Nephron progenitor cell (in vitro differentiated cells): Measurements from ENCODE around the gene CLPTM1L.
A peak's percentile ranks its signal among the peaks of the same experiment; 100 is the strongest.

ENCODE experiments used
- DNase-seq: peaks from one replicate; pipeline ENCODE4 v3.0.0; 2021
- H3K27ac Mint-ChIP-seq: 2 replicates; pipeline ENCODE4 v1.8.0; 2021; ENCODE audit warnings: mild to moderate bottlenecking, moderate library complexity, mixed read lengths
- H3K27me3 Mint-ChIP-seq: 2 replicates; pipeline ENCODE4 v1.8.0; 2021; ENCODE audit warnings: mild to moderate bottlenecking, low read depth, mixed read lengths; ENCODE audit not compliant: poor library complexity
- H3K36me3 Mint-ChIP-seq: 2 replicates; pipeline ENCODE4 v1.8.0; 2021; ENCODE audit warnings: low read depth, mixed read lengths
- H3K4me1 Mint-ChIP-seq: 2 replicates; pipeline ENCODE4 v1.8.0; 2021; ENCODE audit warnings: mixed read lengths
- H3K4me3 Mint-ChIP-seq: 2 replicates; pipeline ENCODE4 v1.8.0; 2021; ENCODE audit warnings: mild to moderate bottlenecking, moderate library complexity, mixed read lengths
- H3K9me3 Mint-ChIP-seq: 2 replicates; pipeline ENCODE4 v1.8.0; 2021; ENCODE audit warnings: mild to moderate bottlenecking, moderate library complexity, mixed read lengths
- TF ChIP-seq, protein P1 (sequence below): fragments of 200-600 bp; sonication (generic); IDR thresholded peaks from 2 replicates; pipeline ENCODE4 v1.5.0; 2021; ENCODE audit warnings: antibody characterized with exemption

The CLPTM1L gene

DNA sequence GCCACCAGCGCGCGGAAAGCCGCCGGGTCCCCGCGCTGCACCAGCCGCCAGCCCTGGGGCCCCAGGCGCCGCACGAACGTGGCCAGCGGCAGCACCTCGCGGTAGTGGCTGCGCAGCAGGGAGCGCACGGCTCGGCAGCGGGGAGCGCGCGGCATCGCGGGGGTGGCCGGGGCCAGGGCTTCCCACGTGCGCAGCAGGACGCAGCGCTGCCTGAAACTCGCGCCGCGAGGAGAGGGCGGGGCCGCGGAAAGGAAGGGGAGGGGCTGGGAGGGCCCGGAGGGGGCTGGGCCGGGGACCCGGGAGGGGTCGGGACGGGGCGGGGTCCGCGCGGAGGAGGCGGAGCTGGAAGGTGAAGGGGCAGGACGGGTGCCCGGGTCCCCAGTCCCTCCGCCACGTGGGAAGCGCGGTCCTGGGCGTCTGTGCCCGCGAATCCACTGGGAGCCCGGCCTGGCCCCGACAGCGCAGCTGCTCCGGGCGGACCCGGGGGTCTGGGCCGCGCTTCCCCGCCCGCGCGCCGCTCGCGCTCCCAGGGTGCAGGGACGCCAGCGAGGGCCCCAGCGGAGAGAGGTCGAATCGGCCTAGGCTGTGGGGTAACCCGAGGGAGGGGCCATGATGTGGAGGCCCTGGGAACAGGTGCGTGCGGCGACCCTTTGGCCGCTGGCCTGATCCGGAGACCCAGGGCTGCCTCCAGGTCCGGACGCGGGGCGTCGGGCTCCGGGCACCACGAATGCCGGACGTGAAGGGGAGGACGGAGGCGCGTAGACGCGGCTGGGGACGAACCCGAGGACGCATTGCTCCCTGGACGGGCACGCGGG lies 49.9 kb downstream of the CLPTM1L start, which contains the start of gene TERT:
TERT (minus strand) TSS at position 234 of the 815 bp plus-strand sequence; CDS start at position 155, 79 bp downstream.
- H3K9me3 Mint-ChIP-seq, result no peaks in the 10 kb centered on the region
- H3K4me1 Mint-ChIP-seq, result peaks cover 16% of the 10 kb centered on the region
- peak within 1 kb of the TSS; percentile 52 for H3K4me3 Mint-ChIP-seq
- no peak within 1 kb of the TSS for H3K27ac Mint-ChIP-seq
- H3K36me3 Mint-ChIP-seq, result no peaks in the 10 kb centered on the region
- TF ChIP-seq, protein P1, sequence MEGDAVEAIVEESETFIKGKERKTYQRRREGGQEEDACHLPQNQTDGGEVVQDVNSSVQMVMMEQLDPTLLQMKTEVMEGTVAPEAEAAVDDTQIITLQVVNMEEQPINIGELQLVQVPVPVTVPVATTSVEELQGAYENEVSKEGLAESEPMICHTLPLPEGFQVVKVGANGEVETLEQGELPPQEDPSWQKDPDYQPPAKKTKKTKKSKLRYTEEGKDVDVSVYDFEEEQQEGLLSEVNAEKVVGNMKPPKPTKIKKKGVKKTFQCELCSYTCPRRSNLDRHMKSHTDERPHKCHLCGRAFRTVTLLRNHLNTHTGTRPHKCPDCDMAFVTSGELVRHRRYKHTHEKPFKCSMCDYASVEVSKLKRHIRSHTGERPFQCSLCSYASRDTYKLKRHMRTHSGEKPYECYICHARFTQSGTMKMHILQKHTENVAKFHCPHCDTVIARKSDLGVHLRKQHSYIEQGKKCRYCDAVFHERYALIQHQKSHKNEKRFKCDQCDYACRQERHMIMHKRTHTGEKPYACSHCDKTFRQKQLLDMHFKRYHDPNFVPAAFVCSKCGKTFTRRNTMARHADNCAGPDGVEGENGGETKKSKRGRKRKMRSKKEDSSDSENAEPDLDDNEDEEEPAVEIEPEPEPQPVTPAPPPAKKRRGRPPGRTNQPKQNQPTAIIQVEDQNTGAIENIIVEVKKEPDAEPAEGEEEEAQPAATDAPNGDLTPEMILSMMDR, result no peak
- peaks cover 60% of the 10 kb centered on the region for H3K27me3 Mint-ChIP-seq
- DNase-seq, result peak; percentile 90

DNA sequence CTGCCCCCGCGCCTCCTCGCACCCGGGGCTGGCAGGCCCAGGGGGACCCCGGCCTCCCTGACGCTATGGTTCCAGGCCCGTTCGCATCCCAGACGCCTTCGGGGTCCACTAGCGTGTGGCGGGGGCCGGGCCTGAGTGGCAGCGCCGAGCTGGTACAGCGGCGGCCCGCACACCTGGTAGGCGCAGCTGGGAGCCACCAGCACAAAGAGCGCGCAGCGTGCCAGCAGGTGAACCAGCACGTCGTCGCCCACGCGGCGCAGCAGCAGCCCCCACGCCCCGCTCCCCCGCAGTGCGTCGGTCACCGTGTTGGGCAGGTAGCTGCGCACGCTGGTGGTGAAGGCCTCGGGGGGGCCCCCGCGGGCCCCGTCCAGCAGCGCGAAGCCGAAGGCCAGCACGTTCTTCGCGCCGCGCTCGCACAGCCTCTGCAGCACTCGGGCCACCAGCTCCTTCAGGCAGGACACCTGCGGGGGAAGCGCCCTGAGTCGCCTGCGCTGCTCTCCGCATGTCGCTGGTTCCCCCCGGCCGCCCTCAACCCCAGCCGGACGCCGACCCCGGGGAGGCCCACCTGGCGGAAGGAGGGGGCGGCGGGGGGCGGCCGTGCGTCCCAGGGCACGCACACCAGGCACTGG lies 50.6 kb downstream of the CLPTM1L start:
- TF ChIP-seq, protein P1, result no peak
- Mint-ChIP-seq H3K27ac (no peak overlapping the region), H3K4me3 (no peak overlapping the region), H3K9me3 (no peaks in the 10 kb centered on the region), H3K4me1 (peaks cover 11% of the 10 kb centered on the region), H3K36me3 (no peaks in the 10 kb centered on the region), H3K27me3 (peaks cover 56% of the 10 kb centered on the region)
- peak; percentile 51 for DNase-seq

DNA sequence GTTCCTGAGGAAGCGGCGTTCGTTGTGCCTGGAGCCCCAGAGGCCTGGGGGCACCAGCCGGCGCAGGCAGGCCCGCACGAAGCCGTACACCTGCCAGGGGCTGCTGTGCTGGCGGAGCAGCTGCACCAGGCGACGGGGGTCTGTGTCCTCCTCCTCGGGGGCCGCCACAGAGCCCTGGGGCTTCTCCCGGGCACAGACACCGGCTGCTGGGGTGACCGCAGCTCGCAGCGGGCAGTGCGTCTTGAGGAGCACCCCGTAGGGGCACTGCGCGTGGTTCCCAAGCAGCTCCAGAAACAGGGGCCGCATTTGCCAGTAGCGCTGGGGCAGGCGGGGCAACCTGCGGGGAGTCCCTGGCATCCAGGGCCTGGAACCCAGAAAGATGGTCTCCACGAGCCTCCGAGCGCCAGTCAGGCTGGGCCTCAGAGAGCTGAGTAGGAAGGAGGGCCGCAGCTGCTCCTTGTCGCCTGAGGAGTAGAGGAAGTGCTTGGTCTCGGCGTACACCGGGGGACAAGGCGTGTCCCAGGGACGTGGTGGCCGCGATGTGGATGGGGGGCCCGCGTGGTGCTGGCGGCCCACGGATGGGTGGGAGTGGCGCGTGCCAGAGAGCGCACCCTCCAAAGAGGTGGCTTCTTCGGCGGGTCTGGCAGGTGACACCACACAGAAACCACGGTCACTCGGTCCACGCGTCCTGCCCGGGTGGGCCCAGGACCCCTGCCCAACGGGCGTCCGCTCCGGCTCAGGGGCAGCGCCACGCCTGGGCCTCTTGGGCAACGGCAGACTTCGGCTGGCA lies 51.3 kb downstream of the CLPTM1L start:
- Mint-ChIP-seq H3K36me3 (peaks cover 3% of the 10 kb centered on the region), H3K9me3 (no peaks in the 10 kb centered on the region), H3K4me3 (peak overlapping the region; percentile 66), H3K27me3 (peaks cover 52% of the 10 kb centered on the region), H3K27ac (no peak overlapping the region), H3K4me1 (peaks cover 5% of the 10 kb centered on the region)
- no peak for DNase-seq
- TF ChIP-seq, protein P1, result no peak

DNA sequence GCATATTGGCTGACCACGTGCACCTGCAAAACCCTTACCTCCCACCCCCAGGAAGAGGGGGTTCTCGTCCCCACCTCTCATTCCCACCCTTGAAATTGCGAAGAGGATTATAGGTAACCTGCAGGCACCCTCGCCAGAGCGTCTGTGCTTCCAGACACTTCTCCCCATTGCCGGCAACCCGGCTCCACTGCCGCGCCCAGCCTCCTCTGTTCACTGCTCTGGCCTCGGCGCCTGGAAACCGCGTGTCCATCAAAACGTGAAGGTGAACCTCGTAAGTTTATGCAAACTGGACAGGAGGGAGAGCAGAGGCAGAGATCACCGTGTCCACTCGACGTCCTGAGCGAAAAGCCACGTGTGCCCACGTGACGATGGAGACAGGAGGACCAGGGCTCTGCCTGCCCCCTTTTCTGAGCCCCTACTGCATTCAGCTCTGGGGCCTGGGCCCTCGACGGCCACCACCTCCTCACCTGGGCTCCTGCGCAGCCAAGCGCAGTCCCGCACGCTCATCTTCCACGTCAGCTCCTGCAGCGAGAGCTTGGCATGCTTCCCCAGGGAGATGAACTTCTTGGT lies 52.0 kb downstream of the CLPTM1L start:
- Mint-ChIP-seq H3K27me3 (peaks cover 51% of the 10 kb centered on the region), H3K4me3 (no peak overlapping the region), H3K4me1 (peaks cover 5% of the 10 kb centered on the region), H3K36me3 (peaks cover 10% of the 10 kb centered on the region), H3K9me3 (peaks cover 5% of the 10 kb centered on the region), H3K27ac (no peak overlapping the region)
- no peak for DNase-seq
- TF ChIP-seq, protein P1, result no peak

DNA sequence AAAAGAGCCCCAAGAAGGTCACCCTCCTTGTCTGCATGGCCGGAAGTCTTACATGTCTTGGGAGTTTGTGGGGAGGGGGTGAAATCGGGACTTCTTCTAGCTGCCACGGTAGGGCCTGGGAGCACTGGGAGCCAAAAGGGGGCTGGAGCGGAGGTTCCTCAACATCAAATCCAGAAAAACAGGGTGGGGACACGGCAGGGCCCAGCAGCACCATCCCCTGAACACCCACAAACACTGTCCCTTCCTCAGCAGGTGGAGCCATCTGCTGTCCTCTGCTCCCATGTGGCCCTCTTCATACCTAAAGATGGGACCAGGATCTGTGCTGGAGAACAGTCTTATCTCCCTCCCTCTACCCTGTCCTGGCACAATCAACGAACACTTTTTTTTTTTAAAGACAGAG lies 52.8 kb downstream of the CLPTM1L start:
- Mint-ChIP-seq H3K27ac (no peak overlapping the region), H3K9me3 (peaks cover 10% of the 10 kb centered on the region), H3K4me1 (peaks cover 5% of the 10 kb centered on the region), H3K4me3 (no peak overlapping the region), H3K36me3 (peaks cover 17% of the 10 kb centered on the region), H3K27me3 (peaks cover 46% of the 10 kb centered on the region)
- TF ChIP-seq, protein P1, result no peak
- DNase-seq, result no peak
